Panc1 (cell line): ENCODE data around the gene TNIP2. TPM values are rescaled to one million over a fixed set of nuclear protein-coding genes. Genes with fewer than 3 reads are reported as not detected.

Experiments used
- ATAC-seq: fragments of 200-7000 bp; cut with Tn5 transposase; 2 replicates; pipeline ENCODE4 v1.9.1; 2020; ENCODE audit warnings: mild to moderate bottlenecking, moderate library complexity
- BruUV-seq: library from RNA; stranded (reverse); fragments of 400-500 nt; replicated peaks from 2 replicates; lab custom pipeline; 2021; lab: Mats Ljungman, UMichigan
- CTCF ChIA-PET: fragments of 300-600 bp; sonication (Branson Sonifier 250); formaldehyde crosslinking; loops from one replicate; lab custom pipeline; 2022; ENCODE audit warnings: antibody characterized with exemption; lab: Charles Lee
- POLR2A ChIA-PET: fragments of 300-600 bp; sonication (Branson Sonifier 250); formaldehyde crosslinking; loops from one replicate; lab custom pipeline; 2022; ENCODE audit warnings: antibody characterized with exemption; lab: Charles Lee
- DNase-seq: peaks from one replicate; pipeline ENCODE4 v3.0.0-alpha.2; 2010; ENCODE audit warnings: low read depth, low spot score
- H3K27ac ChIP-seq: 2 replicates; pipeline ENCODE4 v1.5.1; 2011; ENCODE audit warnings: mild to moderate bottlenecking, low read length, inconsistent platforms
- H3K27me3 ChIP-seq: fragments of 200-500 bp; sonication (Bioruptor generic); 2 replicates; pipeline ENCODE4 v1.6.0; 2014; ENCODE audit warnings: low read length, inconsistent platforms; ENCODE audit not compliant: control insufficient read depth, insufficient read depth
- H3K36me3 ChIP-seq: fragments of 200-500 bp; sonication (Bioruptor generic); 2 replicates; pipeline ENCODE4 v1.5.1; 2014; ENCODE audit warnings: inconsistent platforms, mild to moderate bottlenecking, low read length, moderate library complexity; ENCODE audit not compliant: control insufficient read depth, insufficient read depth
- H3K4me1 ChIP-seq: 2 replicates; pipeline ENCODE4 v1.5.1; 2011; ENCODE audit warnings: inconsistent platforms, mild to moderate bottlenecking, low read length, moderate library complexity; ENCODE audit not compliant: control insufficient read depth, insufficient read depth
- H3K4me3 ChIP-seq, 2 experiments: 2 replicates each; pipeline ENCODE4 v1.5.1; 2011 to 2012; ENCODE audit warnings: low read depth in 2 of 2, low read length in 2 of 2, mild to moderate bottlenecking in 2 of 2, inconsistent platforms in 1 of 2, moderate library complexity in 1 of 2
- H3K9me3 ChIP-seq: fragments of 200-500 bp; sonication (Bioruptor generic); 2 replicates; pipeline ENCODE4 v1.5.1; 2014; ENCODE audit warnings: low read depth, mild to moderate bottlenecking, inconsistent platforms, low read length, moderate library complexity; ENCODE audit not compliant: control insufficient read depth, insufficient read depth
- CTCF ChIP-seq: fragments of 450-650 bp; IDR thresholded peaks from 2 replicates; pipeline ENCODE4 v1.5.1; 2017; ENCODE audit warnings: mild to moderate bottlenecking
- POLR2AphosphoS5 ChIP-seq: IDR thresholded peaks from 2 replicates; pipeline ENCODE4 v1.6.1; 2012; ENCODE audit warnings: mild to moderate bottlenecking, low read depth, low read length, moderate library complexity
- REST ChIP-seq, 2 experiments: IDR thresholded peaks; 2 replicates each; pipeline ENCODE4 v1.6.1; 2011 to 2012; ENCODE audit warnings: low read depth in 2 of 2, control low read depth in 1 of 2, low read length in 1 of 2, mild to moderate bottlenecking in 1 of 2, moderate library complexity in 1 of 2; ENCODE audit not compliant: insufficient read depth in 1 of 2
- SIN3A ChIP-seq: IDR thresholded peaks from 2 replicates; pipeline ENCODE4 v1.6.1; 2012; ENCODE audit warnings: low read depth, mild to moderate bottlenecking, low read length, moderate library complexity, borderline replicate concordance; ENCODE audit not compliant: insufficient read depth
- TCF7L2 ChIP-seq: IDR thresholded peaks from 2 replicates; pipeline ENCODE4 v1.6.1; 2011; ENCODE audit warnings: mild to moderate bottlenecking, low read depth, low read length, inconsistent platforms
- in situ Hi-C: cut with HindIII; loops from 2 replicates; pipeline ENCODE4 v1.10.0; 2016; ENCODE audit warnings: low sequenced_read_pairs, low pct_unique_long_range_greater_than_20kb
- intact Hi-C: fragments of 100-400 bp; cut with micrococcal nuclease; formaldehyde crosslinking; loops from one replicate; pipeline ENCODE4 v1.10.0; 2022; ENCODE audit not compliant: unreplicated experiment
- total RNA-seq: library from RNA; stranded (reverse); gene quantifications from one replicate; pipeline ENCODE4 v1.2.1, GENCODE V29; 2021; ENCODE audit not compliant: unreplicated experiment

The TNIP2 gene
- total RNA-seq, 1 experiment from 2014 or later, result 60.3 TPM

DNA sequence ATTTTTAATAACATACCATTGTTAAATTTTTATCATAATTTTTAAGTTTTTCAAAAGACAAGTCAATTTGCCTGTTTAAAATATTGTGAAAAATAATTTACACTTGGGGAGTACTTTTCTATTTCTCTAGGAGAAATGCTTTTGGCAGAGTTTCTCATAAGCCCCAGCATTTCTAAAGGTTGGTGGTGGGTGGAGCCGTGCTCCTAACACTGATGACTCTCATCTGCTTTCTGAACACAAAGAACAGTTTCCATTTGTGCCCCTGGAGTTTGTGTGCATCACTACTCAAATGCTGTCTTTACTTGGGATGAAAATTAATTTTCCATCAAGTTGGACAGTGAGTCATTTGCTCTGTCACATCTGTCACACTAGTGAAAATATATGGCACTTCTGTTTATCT, 57.6 kb downstream of the TNIP2 start:
- H3K36me3 ChIP-seq, result peaks cover 10% of the 10 kb centered on the region
- CTCF ChIA-PET, result no interaction called here
- TF ChIP-seq TCF7L2, result no peak
- TF ChIP-seq CTCF, result no peak
- TF ChIP-seq SIN3A, result no peak
- no peak for TF ChIP-seq POLR2AphosphoS5
- no peak for TF ChIP-seq REST (IDR thresholded peaks at IDR 0.05; ENCODE audit: insufficient read depth in 1 of 2, low read depth in 2 of 2, low read length in 1 of 2)

DNA sequence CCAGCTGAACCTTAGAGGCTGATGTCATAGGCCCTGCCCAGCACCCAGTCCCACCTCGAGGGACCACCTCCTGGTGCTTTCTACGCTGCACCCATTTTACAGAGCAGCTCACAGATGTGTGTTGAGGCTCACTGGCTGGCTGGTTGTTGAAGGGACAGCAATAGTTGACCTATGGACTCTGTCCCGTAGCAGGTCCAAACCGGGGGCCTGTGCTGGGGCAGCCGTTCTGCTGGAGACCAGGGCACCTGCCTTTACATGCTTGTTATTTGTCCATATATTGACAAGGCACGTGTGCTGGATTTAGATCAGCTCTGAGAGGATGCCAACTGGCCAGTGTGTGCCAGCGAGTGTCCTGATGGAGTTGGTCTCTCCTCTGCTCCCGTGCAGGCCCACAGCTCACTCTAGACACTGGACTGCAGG, 58.1 kb downstream of the TNIP2 start:
- in situ Hi-C loops, result no loop called here
- H3K27me3 ChIP-seq, result no peaks in the 10 kb centered on the region
- ChIA-PET POLR2A (no interaction called here), CTCF (no interaction called here)
- H3K4me1 ChIP-seq, result no peaks in the 10 kb centered on the region
- DNase-seq (no peak), ATAC-seq (no peak)
- H3K9me3 ChIP-seq, result no peaks in the 10 kb centered on the region
- H3K27ac ChIP-seq, result no peak overlapping the region
- peaks cover 10% of the 10 kb centered on the region for H3K36me3 ChIP-seq
- TF ChIP-seq REST (IDR thresholded peaks at IDR 0.05; ENCODE audit: insufficient read depth in 1 of 2, low read depth in 2 of 2, low read length in 1 of 2), result no peak
- TF ChIP-seq POLR2AphosphoS5, result no peak
- TF ChIP-seq CTCF, result no peak
- TF ChIP-seq SIN3A, result no peak
- TF ChIP-seq TCF7L2, result no peak
- intact Hi-C loops, result no loop called here
- H3K4me3 ChIP-seq, result no peak overlapping the region
- no TSS peak for BruUV-seq

More for the DNA sequence above, 57.6 kb downstream of the TNIP2 start:
- DNase-seq (no peak), ATAC-seq (no peak)
- no TSS peak for BruUV-seq
- Histone ChIP-seq H3K4me1 (no peaks in the 10 kb centered on the region), H3K9me3 (no peaks in the 10 kb centered on the region), H3K27ac (no peak overlapping the region), H3K27me3 (no peaks in the 10 kb centered on the region), H3K4me3 (no peak overlapping the region)
- POLR2A ChIA-PET, result no interaction called here
- in situ Hi-C loops, result no loop called here
- intact Hi-C loops, result no loop called here
